ENCODE data around the gene CNRIP1. TPM values are rescaled to one million over a fixed set of nuclear protein-coding genes. Genes with fewer than 3 reads are reported as not detected.
"Not testable (repeated sequence)": the region's sequence is repeated elsewhere in the genome, so short reads cannot be mapped to it uniquely, and the experiment has no call there.

Gene CNRIP1, protein sequence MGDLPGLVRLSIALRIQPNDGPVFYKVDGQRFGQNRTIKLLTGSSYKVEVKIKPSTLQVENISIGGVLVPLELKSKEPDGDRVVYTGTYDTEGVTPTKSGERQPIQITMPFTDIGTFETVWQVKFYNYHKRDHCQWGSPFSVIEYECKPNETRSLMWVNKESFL
- total RNA-seq = 2.3 TPM

DNA sequence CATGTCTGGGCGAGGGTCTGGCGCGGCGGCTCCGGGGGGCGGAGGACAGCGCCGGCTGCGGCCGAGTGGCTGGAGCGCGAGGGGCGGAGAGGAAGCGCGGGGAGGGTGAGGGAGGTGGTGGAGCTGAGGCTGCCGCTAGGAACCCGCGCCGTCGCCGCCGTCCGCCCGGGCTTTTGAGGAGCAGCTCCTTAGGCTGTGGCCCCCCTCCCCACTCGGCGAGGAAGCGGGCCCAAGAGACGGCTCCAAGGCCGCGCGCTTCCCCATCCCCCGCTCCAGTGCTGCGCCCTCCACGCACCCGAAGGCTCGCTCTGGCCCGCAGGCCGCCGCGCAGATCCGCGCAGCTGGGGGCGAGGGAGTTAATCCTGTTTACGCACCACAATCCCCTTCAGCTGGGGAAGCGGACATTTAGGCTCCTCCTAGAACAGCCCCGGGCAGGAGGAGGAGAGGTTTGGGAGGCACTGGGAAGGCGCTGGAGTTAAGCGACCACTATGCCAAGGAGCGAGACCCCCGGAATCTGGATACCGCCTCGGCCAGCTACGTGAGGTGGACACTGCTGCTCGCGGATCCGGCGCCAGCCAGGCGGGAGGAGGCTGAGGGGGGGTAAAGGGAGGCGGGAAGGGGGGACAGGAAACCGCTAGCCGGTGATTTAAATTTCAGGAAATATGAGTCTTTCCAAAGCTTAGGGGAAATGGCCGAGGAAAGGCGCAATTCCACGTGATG is at the start of gene CNRIP1:
Gene CNRIP1 (minus strand): TSS at position 552 of the 720 bp plus-strand sequence. CDS start 549 bp downstream, at position 3.
- DNase-seq (ENCODE audit: low spot score) = peak; percentile 50

DNA sequence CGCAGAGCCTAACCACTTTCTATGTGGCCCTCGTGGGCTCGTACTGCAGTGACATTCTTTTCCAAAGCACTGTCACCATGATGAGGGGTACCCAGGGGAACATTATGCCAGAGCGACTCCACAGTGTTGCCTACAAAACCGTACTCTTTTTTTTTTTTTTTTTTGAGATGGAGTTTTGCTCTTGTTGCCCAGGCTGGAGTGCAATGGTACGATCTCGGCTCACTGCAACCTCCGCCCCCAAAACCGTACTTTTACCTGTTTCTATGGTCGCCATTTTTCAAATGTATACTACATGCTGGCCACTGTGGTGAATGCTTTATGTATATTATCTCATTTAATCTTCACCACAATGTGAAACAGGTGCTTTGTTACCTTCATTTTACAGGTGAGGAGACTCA is 49.6 kb upstream of the CNRIP1 start:
- DNase-seq (ENCODE audit: low spot score) = no peak
- no peak for ATAC-seq

More for the DNA sequence above, at the start of gene CNRIP1:
- ATAC-seq = peak; percentile 74

DNA sequence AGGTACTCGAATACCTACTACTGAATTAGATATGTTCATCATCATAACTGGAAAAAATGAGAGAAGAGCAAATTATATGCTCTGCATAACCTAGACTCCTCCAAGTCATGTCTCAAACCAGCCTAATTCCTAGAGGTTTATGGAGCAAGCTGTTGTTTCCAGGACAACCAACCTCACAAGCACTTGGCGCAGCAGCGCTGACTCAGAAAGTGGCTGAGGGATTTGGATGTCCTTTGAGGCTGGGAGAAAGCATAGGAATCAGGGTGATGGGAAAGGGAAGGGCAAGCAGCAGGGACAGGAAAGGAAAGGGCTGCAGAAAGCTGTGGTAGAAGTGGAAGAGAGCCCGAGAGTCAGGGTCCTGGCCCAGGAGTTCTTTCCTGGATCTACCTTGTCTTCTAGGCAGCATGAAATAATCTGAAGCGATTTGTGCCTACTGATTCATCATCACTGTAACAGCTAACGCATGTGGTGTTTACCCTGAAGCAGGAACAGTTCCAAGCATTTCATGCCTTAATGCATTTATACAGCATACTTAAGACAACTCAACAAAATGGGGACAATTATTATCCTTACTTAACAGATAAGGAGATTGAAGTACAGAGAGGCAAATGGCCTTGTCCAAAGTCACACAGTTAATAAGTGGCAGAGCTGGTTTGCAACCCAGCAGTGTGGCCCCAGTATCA is 49.0 kb upstream of the CNRIP1 start:
- DNase-seq (ENCODE audit: low spot score) (no peak), ATAC-seq (no peak)

GRCh38 chr2:68367953-68368653 is 48.4 kb upstream of the CNRIP1 start:
- ATAC-seq (peak; percentile 34), DNase-seq (ENCODE audit: low spot score) (no peak)

DNA sequence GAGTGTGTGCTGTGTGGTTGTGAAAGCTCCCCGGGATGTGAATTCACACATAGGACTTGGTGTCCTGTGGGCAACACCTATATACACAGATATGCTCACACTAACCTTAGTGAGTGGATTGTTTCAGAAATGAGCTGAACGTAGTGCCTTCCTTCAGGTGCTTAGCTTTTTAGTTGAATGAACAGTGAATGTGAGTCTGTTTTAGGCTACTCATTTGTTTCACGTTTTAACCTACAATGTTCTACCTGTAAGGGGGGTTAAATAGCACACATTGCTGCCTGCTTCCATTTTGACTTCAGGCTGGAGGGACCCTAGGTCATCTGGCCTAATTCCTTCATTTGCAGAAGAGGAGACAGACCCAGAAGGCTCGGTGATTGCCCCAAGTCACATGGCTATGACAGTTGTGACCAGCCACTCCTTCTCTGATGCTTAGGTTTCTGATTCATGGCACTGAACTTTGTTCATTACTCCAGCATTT is 46.4 kb upstream of the CNRIP1 start:
- DNase-seq (ENCODE audit: low spot score) = no peak
- peak; percentile 19 for ATAC-seq

DNA sequence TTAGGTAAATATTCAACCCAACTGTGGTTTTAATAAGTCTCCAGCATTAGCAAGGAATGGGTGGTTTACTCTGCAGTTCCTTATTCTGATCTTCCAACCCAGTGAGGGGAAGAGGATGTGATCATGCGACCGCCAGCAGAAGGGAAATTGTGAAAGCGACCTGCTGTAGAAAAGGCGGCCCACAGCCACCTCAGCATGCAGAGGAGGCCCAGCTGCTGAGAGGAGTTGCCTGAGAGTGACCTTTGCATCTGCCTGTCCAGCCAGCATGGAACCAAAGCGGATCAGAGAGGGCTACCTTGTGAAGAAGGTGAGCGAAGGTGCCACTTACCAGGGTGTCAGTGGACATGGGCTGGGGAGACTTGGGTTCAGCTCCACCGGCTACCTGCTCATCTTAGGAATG is 45.3 kb upstream of the CNRIP1 start, which contains the start of gene PLEK:
Gene PLEK (plus strand): TSS at position 196 of the 400 bp plus-strand sequence. CDS start 70 bp downstream, at position 266.
- DNase-seq (ENCODE audit: low spot score) (peak; percentile 59), ATAC-seq (peak; percentile 36)

- ATAC-seq (no peak), DNase-seq (ENCODE audit: low spot score) (no peak)
Observed at GRCh38 chr2:68363721-68364120, 44.0 kb upstream of the CNRIP1 start.

DNA sequence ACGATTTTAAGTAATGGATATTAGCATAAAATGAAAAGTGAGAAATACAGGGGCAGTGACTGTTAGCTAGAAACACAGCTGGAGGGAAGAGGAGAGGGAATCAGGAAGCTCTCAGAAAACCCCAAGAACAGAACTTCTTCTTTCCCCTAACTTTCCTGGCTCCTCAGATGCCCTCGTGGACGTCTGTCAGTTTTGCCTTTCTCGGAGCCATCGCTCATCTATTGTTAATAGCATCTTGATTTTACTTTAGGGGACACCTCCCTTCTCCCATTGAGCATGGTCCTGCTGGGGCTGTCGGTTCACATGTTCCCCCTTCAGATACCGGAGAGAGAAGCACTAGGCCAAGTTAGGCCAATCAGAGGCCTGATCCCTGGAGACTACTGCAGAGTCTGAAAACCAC is 43.0 kb upstream of the CNRIP1 start:
- ATAC-seq = no peak
- no peak for DNase-seq (ENCODE audit: low spot score)

- ATAC-seq = peak; percentile 97
- DNase-seq (ENCODE audit: low spot score) = peak; percentile 83
Observed at GRCh38 chr2:68362069-68362468, 42.3 kb upstream of the CNRIP1 start.

- ATAC-seq (no peak), DNase-seq (ENCODE audit: low spot score) (no peak)
Observed at GRCh38 chr2:68359889-68360288, 40.1 kb upstream of the CNRIP1 start.

DNA sequence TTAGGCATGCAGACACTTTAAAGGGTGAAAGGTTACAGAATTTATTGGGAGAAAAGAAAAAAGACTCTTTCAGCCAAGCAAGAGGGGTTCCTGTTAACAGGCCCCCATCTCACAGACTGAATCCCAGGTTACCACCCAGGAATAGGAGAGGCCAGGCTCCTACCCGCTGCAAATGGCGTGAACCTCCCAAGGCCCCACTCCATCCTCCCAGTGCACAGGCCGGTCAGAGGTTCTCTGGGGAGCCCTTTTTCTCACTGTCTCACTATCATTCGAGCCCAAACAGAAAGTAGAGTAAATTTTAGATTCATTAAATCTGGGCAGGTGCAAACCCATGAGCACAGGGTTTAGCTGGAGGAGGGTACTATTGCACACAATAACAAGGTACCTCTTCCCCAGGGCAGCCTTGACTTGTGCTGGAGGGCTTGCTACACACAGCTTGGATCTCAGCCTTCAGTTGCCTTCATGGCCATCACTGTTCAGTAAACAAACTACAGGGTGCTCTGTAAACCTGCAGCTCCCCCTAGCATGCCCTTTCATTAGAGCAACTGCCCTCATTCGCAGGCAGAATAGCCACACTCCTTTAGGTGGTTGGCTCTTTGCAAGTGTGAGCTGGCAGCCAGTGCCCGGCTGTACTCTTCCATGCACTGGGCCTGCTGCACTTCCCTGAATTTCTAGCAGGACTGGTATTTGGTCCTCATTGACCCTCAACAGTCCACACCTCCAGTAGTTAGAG is 38.0 kb upstream of the CNRIP1 start:
- DNase-seq (ENCODE audit: low spot score) = no peak
- ATAC-seq = peak; percentile 84

- ATAC-seq = no peak
- no peak for DNase-seq (ENCODE audit: low spot score)
Observed at GRCh38 chr2:68356599-68357239, 37.0 kb upstream of the CNRIP1 start.

DNA sequence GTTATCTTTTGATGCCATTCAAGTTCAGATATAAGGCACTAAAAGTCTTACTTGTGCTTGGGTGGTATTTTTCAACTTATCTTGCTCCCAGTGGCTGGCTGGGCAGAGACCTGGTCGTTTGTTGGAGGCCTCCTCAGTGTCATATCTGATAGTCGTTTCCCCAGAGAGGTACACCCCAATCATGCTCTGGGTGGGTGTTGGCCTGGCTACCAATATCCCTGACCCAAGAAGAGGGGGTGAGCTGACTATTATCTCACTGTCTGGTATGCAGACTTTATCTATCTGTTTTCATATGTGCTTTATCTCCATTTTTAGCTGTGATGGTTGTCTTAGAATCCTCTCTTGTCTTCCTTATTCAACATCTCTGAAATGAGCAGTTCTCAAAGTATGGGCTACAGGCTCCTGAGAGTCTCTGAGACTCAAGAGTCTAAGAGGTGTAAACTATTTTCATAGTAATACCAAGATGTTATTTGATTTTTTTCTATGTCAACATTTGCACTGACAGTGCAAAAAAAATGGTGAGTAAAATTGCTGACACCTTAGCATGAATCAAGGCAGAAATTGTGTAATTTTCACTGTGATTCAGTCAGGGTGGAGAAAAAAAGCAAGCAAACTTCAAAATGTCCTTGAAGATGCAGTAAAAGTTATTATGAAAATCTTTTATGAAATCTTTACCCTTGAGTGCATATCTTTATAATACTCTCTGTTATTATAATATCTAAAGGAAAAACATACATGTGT is 33.1 kb upstream of the CNRIP1 start:
- ATAC-seq (no peak), DNase-seq (ENCODE audit: low spot score) (no peak)

DNA sequence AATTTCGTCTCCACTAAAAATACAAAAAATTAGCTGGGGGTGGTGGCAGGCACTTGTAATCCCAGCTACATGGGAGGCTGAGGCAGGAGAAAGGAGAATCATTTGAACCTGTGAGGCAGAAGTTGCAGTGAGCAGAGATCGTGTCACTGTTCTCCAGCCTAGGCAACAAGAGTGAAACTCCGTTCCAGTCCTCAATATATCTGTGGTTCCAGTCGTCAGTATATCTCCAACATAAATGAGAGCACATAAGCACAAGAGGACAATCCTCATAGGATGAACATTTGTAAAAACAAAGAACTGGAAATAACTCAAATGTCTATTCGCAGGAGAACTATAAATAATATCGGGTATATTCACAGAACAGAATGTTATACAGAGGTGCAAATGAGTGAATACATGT is 32.2 kb upstream of the CNRIP1 start:
- DNase-seq (ENCODE audit: low spot score) (no peak), ATAC-seq (no peak)

DNA sequence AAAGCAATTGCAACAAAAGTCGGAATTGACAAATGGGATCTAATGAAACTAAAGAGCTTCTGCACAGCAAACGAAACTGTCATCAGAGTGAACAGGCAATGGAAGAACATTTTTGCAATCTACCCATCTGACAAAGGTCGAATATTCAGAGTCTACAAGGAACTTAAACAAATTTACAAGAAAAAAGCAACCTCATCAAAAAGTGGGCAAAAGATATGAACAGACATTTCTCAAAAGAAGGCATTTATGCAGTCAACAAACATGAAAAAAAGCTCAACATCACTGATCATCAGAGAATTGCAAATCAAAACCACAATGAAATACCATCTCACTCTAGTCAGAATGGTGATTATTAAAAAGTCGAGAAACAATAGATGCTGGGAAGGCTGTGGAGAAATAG is 29.3 kb upstream of the CNRIP1 start:
- not testable (repeated sequence) for ATAC-seq; DNase-seq (ENCODE audit: low spot score)

- DNase-seq (ENCODE audit: low spot score) = no peak
- no peak for ATAC-seq
Observed at GRCh38 chr2:68345129-68345875, 25.6 kb upstream of the CNRIP1 start.

- DNase-seq (ENCODE audit: low spot score) (no peak), ATAC-seq (no peak)
Observed at GRCh38 chr2:68344031-68344430, 24.3 kb upstream of the CNRIP1 start.

DNA sequence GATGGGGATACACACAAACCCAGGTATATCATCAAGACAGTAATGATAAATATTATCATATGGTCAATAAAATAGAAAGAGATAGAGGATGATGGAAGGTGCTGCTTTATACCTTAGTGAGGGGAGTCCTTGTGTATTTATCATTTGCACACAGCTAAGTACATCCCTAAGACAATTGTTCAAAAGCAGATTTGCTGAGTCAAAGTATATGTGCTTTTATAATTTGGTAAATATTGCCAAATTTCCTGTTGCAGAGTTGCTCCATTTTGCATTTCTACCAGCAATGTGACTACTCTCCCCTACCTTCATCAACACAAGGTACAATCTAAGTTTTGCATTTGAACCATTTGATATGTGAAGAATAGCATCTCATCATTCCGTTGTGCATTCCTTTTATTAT is 22.7 kb upstream of the CNRIP1 start:
- DNase-seq (ENCODE audit: low spot score) = no peak
- ATAC-seq = no peak

- ATAC-seq (no peak), DNase-seq (ENCODE audit: low spot score) (no peak)
Observed at GRCh38 chr2:68341583-68341982, 21.8 kb upstream of the CNRIP1 start.

All from left lobe of liver (tissue), 2 donors.